GM12874 (cell line): ENCODE measurements around the gene UNC79.

Source experiments
- CTCF ChIP-seq: IDR thresholded peaks from 2 replicates; pipeline ENCODE4 v1.5.1; 2011; ENCODE audit warnings: low read depth, mild to moderate bottlenecking, control low read depth, low read length, moderate library complexity; ENCODE audit not compliant: insufficient read depth

The UNC79 gene

GRCh38 chr14:93736378-93737014 lies 305.8 kb downstream of the UNC79 start:
- TF ChIP-seq CTCF, result peak; percentile 65

- TF ChIP-seq CTCF, result no peak
These were observed 306.9 kb downstream of the UNC79 start for GRCh38 chr14:93737634-93738033.

GRCh38 chr14:93741556-93742230 lies 311.0 kb downstream of the UNC79 start:
- TF ChIP-seq CTCF, result no peak

- no peak for TF ChIP-seq CTCF
These were observed 312.0 kb downstream of the UNC79 start for GRCh38 chr14:93742761-93743160.

- no peak for TF ChIP-seq CTCF
These were observed 312.7 kb downstream of the UNC79 start for GRCh38 chr14:93743270-93744060.

- no peak for TF ChIP-seq CTCF
These were observed 313.4 kb downstream of the UNC79 start for GRCh38 chr14:93744176-93744575.

- no peak for TF ChIP-seq CTCF
These were observed 314.1 kb downstream of the UNC79 start for GRCh38 chr14:93744876-93745275.
